IMR-90 (cell line): Measurements from ENCODE around the gene PM20D2. TPM values are rescaled to one million over a fixed set of nuclear protein-coding genes. Genes with fewer than 3 reads are reported as not detected.
A peak's percentile ranks its signal among the peaks of the same experiment; 100 is the strongest.

Experiments used
- ATAC-seq: fragments of 200-7000 bp; cut with Tn5 transposase; 2 replicates; pipeline ENCODE4 v1.9.1; 2020; ENCODE audit warnings: low read depth, mild to moderate bottlenecking, moderate library complexity
- BruUV-seq: library from RNA; stranded (reverse); fragments of 400-500 nt; replicated peaks from 2 replicates; lab custom pipeline; 2021; lab: Mats Ljungman, UMichigan
- CTCF ChIA-PET: fragments of 300-600 bp; formaldehyde crosslinking; extraction: SDS; loops from one replicate; lab custom pipeline; 2021; ENCODE audit warnings: antibody characterized with exemption; lab: Yijun Ruan, JAX
- POLR2A ChIA-PET: fragments of 300-600 bp; sonication (Branson Sonifier 250); formaldehyde crosslinking; loops from one replicate; lab custom pipeline; 2022; ENCODE audit warnings: antibody characterized with exemption; ENCODE audit not compliant: unreplicated experiment; lab: Charles Lee
- DNase-seq: peaks from one replicate; pipeline ENCODE4 v3.0.0; 2013
- H2AFZ ChIP-seq: replicated peaks from 2 replicates; pipeline ENCODE3; 2013; ENCODE audit warnings: low read length, mild to moderate bottlenecking; ENCODE audit not compliant: poor library complexity
- H2AK5ac ChIP-seq: 2 replicates; pipeline ENCODE4 v1.6.1; 2013; ENCODE audit warnings: low read depth, low read length, inconsistent platforms
- H2AK9ac ChIP-seq: replicated peaks from 2 replicates; pipeline ENCODE3; 2013; ENCODE audit warnings: mild to moderate bottlenecking, low read depth, low read length, moderate library complexity; ENCODE audit not compliant: poor library complexity
- H2BK120ac ChIP-seq: 2 replicates; pipeline ENCODE4 v1.6.1; 2013; ENCODE audit warnings: low read depth, low read length, inconsistent platforms
- H2BK15ac ChIP-seq: 3 replicates; pipeline ENCODE4 v1.6.1; 2013; ENCODE audit warnings: low read depth, low read length, inconsistent platforms
- H2BK20ac ChIP-seq: 2 replicates; pipeline ENCODE4 v1.6.1; 2013; ENCODE audit warnings: low read depth, mild to moderate bottlenecking, inconsistent platforms, low read length, moderate library complexity
- H2BK5ac ChIP-seq: 2 replicates; pipeline ENCODE4 v1.6.1; 2013; ENCODE audit warnings: mild to moderate bottlenecking, low read depth, low read length, inconsistent platforms; ENCODE audit not compliant: poor library complexity, severe bottlenecking
- H3K14ac ChIP-seq: replicated peaks from 2 replicates; pipeline ENCODE4 v1.6.1; 2013; ENCODE audit warnings: low read depth, low read length, inconsistent platforms
- H3K18ac ChIP-seq: 2 replicates; pipeline ENCODE4 v1.6.1; 2013; ENCODE audit warnings: low read depth, low read length, control low read depth
- H3K23ac ChIP-seq: 2 replicates; pipeline ENCODE4 v1.6.1; 2013; ENCODE audit warnings: low read depth, low read length, inconsistent platforms
- H3K27ac ChIP-seq: 2 replicates; pipeline ENCODE4 v1.5.1; 2013; ENCODE audit warnings: mild to moderate bottlenecking, control low read depth, low read length; ENCODE audit not compliant: insufficient read depth
- H3K27me3 ChIP-seq: 2 replicates; pipeline ENCODE4 v1.6.1; 2013; ENCODE audit warnings: low read length; ENCODE audit not compliant: control insufficient read depth, insufficient read depth
- H3K36me3 ChIP-seq: 2 replicates; pipeline ENCODE4 v1.6.1; 2013; ENCODE audit warnings: low read length, mixed read lengths; ENCODE audit not compliant: control insufficient read depth, insufficient read depth
- H3K4ac ChIP-seq: 2 replicates; pipeline ENCODE4 v1.6.1; 2013; ENCODE audit warnings: low read depth, low read length, inconsistent platforms
- H3K4me1 ChIP-seq: 2 replicates; pipeline ENCODE4 v1.6.1; 2013; ENCODE audit warnings: low read length, mixed read lengths; ENCODE audit not compliant: control insufficient read depth, insufficient read depth
- H3K4me2 ChIP-seq: 2 replicates; pipeline ENCODE4 v1.6.1; 2013; ENCODE audit warnings: low read depth, mild to moderate bottlenecking, control low read depth, low read length, moderate library complexity
- H3K4me3 ChIP-seq: 2 replicates; pipeline ENCODE4 v1.5.1; 2013; ENCODE audit warnings: low read depth, mild to moderate bottlenecking, control low read depth, low read length, moderate library complexity; ENCODE audit not compliant: insufficient read depth
- H3K56ac ChIP-seq: 2 replicates; pipeline ENCODE4 v1.6.1; 2013; ENCODE audit warnings: low read length, inconsistent platforms; ENCODE audit not compliant: insufficient read depth; ENCODE audit errors: extremely low read depth
- H3K79me1 ChIP-seq, 2 experiments: 2 replicates each; pipeline ENCODE4 v1.6.1; 2013; ENCODE audit warnings: low read length in 2 of 2, inconsistent platforms in 1 of 2, low read depth in 1 of 2
- H3K9ac ChIP-seq: 2 replicates; pipeline ENCODE4 v1.6.1; 2013; ENCODE audit warnings: low read depth, low read length, control low read depth
- H3K9me1 ChIP-seq: 2 replicates; pipeline ENCODE4 v1.6.1; 2013; ENCODE audit warnings: low read length, inconsistent platforms; ENCODE audit not compliant: insufficient read depth
- H3K9me3 ChIP-seq: 2 replicates; pipeline ENCODE4 v1.6.1; 2013; ENCODE audit warnings: low read length; ENCODE audit not compliant: control insufficient read depth, insufficient read depth
- H4K20me1 ChIP-seq: 2 replicates; pipeline ENCODE4 v1.6.1; 2013; ENCODE audit warnings: low read length, inconsistent platforms; ENCODE audit not compliant: insufficient read depth
- H4K5ac ChIP-seq: 2 replicates; pipeline ENCODE4 v1.6.1; 2013; ENCODE audit warnings: mild to moderate bottlenecking, low read depth, low read length, control low read depth
- H4K8ac ChIP-seq, 2 experiments: 2 replicates each; pipeline ENCODE4 v1.6.1; 2013; ENCODE audit warnings: low read depth in 2 of 2, low read length in 2 of 2, control low read depth in 1 of 2, inconsistent platforms in 1 of 2
- H4K91ac ChIP-seq: 2 replicates; pipeline ENCODE4 v1.6.1; 2013; ENCODE audit warnings: low read depth, low read length, inconsistent platforms; ENCODE audit not compliant: insufficient read depth
- BHLHE40 ChIP-seq: fragments of 150-350 bp; IDR thresholded peaks from 2 replicates; pipeline ENCODE4 v1.6.1; 2016; ENCODE audit warnings: mild to moderate bottlenecking, low read depth, low read length
- CEBPB ChIP-seq: IDR thresholded peaks from 2 replicates; pipeline ENCODE4 v1.6.1; 2012; ENCODE audit warnings: low read depth, low read length, improper control_type of control experiment
- CHD1 ChIP-seq: IDR thresholded peaks from 2 replicates; pipeline ENCODE4 v1.6.1; 2012; ENCODE audit warnings: low read depth, low read length, improper control_type of control experiment
- FOS ChIP-seq: fragments of 150-350 bp; IDR thresholded peaks from 2 replicates; pipeline ENCODE4 v1.6.1; 2016; ENCODE audit warnings: low read depth, low read length
- MAFK ChIP-seq: IDR thresholded peaks from 2 replicates; pipeline ENCODE4 v1.6.1; 2012; ENCODE audit warnings: low read depth, low read length, improper control_type of control experiment
- MAZ ChIP-seq: IDR thresholded peaks from 2 replicates; pipeline ENCODE4 v1.6.1; 2012; ENCODE audit warnings: low read depth, mild to moderate bottlenecking, low read length, improper control_type of control experiment, moderate library complexity, borderline replicate concordance
- MXI1 ChIP-seq: IDR thresholded peaks from 2 replicates; pipeline ENCODE4 v1.6.1; 2012; ENCODE audit warnings: low read depth, mild to moderate bottlenecking, low read length, moderate library complexity, borderline replicate concordance
- NFE2L2 ChIP-seq: fragments of 150-350 bp; IDR thresholded peaks from 2 replicates; pipeline ENCODE4 v1.6.1; 2016; ENCODE audit warnings: low read depth, mild to moderate bottlenecking, low read length
- POLR2A ChIP-seq: IDR thresholded peaks from 2 replicates; pipeline ENCODE4 v1.6.1; 2012; ENCODE audit warnings: mild to moderate bottlenecking, low read depth, low read length
- RAD21 ChIP-seq: IDR thresholded peaks from 2 replicates; pipeline ENCODE4 v1.6.1; 2012; ENCODE audit warnings: low read length, improper control_type of control experiment
- RCOR1 ChIP-seq: IDR thresholded peaks from 2 replicates; pipeline ENCODE4 v1.6.1; 2012; ENCODE audit warnings: mild to moderate bottlenecking, low read length, improper control_type of control experiment; ENCODE audit not compliant: insufficient replicate concordance
- RFX5 ChIP-seq: IDR thresholded peaks from 2 replicates; pipeline ENCODE4 v1.8.0; 2012; ENCODE audit warnings: low read depth, mild to moderate bottlenecking, low read length, moderate library complexity
- SMC3 ChIP-seq: fragments of 150-350 bp; IDR thresholded peaks from 2 replicates; pipeline ENCODE4 v1.6.1; 2016; ENCODE audit warnings: low read depth, mild to moderate bottlenecking, antibody characterized with exemption, low read length, moderate library complexity
- WGBS, 2 experiments: methylation state at CpG; one replicate each; pipeline versions ENCODE4 v1.1.5 to v1.1.7; 2013; ENCODE audit warnings: missing lambda C conversion rate in 2 of 2; ENCODE audit not compliant: insufficient read length in 1 of 2; ENCODE audit errors: extremely low coverage in 2 of 2; 5-methylcytosine and 5-hydroxymethylcytosine counted together
- dilution Hi-C: fragments of 300-500 bp; cut with HindIII; formaldehyde crosslinking; loops from one replicate; pipeline ENCODE4 v1.14.3; 2018; ENCODE audit warnings: low sequenced_read_pairs; ENCODE audit not compliant: unreplicated experiment
- in situ Hi-C: fragments of 300-500 bp; cut with MboI; formaldehyde crosslinking; loops from 3 replicates; pipeline ENCODE4 v1.14.3; 2019; ENCODE audit warnings: low sequenced_read_pairs, inconsistent platforms, mixed read lengths
- intact Hi-C: fragments of 100-400 bp; cut with micrococcal nuclease; formaldehyde crosslinking; loops from 2 replicates; pipeline ENCODE4 v1.10.0; 2022
- polyA plus RNA-seq, 3 experiments: library from polyadenylated mRNA; depleted of rRNA; stranded (reverse); fragments of >200 nt; gene quantifications; 2 replicates each; pipeline ENCODE4 v1.2.3, GENCODE V29; 2012; ENCODE audit warnings: low replicate concordance in 1 of 3
- total RNA-seq: library from RNA; depleted of rRNA; stranded (reverse); fragments of >200 nt; gene quantifications from 2 replicates; pipeline ENCODE4 v1.2.3, GENCODE V29; 2012
- TF ChIP-seq, protein P1 (sequence below): fragments of 150-350 bp; IDR thresholded peaks from 2 replicates; pipeline ENCODE4 v1.6.1; 2017; ENCODE audit warnings: mild to moderate bottlenecking, antibody characterized with exemption, low read length, low read depth
- TF ChIP-seq, protein P2 (sequence below): fragments of 150-350 bp; IDR thresholded peaks from 2 replicates; pipeline ENCODE4 v1.6.1; 2016; ENCODE audit warnings: low read depth, mild to moderate bottlenecking, low read length, moderate library complexity, borderline replicate concordance
- TF ChIP-seq, protein P3 (sequence below): conservative IDR thresholded peaks from 2 replicates; pipeline ENCODE4 v1.5.1; 2012; ENCODE audit warnings: mild to moderate bottlenecking, low read depth, low read length, improper control_type of control experiment

PM20D2 gene
- total and polyA plus RNA-seq, 2 of the 4 experiments (the other 2 are of a cell fraction), result 6.0 to 6.5 TPM

DNA sequence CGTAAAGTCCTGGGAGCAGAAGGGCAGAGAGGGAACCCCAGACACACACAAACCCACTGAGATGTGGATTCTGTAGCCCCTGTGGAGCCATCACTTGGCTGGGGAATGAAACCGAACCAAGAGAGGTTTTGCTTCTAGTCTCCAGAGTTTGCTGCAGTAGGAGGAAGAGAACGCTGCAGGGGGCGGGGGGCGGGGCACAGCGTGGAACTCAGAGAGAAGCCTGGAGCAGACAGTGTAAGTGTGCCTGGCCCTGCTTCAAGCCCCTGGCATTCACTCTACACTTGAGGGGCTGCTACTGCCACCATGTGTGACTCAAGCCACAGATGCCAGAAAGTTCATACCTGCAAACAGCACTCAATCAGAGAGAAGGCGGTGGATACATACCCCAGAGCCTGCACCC lies 52.4 kb downstream of the PM20D2 start:
- 90% methylated on average over 2 of the region's 7 CpGs; no CpG with 5 or more reads in 1 of the 2 experiments for WGBS, 2 experiments

More for the DNA sequence above, 52.4 kb downstream of the PM20D2 start:
- H3K14ac ChIP-seq, result no peak overlapping the region
- H2BK20ac ChIP-seq, result no peak overlapping the region
- ChIA-PET CTCF (no interaction called here), POLR2A (no interaction called here)
- no peak overlapping the region for H3K9ac ChIP-seq
- H3K4me3 ChIP-seq, result no peak overlapping the region
- dilution Hi-C loops, result no loop called here
- DNase-seq, result no peak
- H2AK9ac ChIP-seq, result no peak overlapping the region
- no TSS peak for BruUV-seq
- intact Hi-C loops, result no loop called here
- H3K4me1 ChIP-seq, result no peaks in the 10 kb centered on the region
- no peak overlapping the region for H3K18ac ChIP-seq
- H4K20me1 ChIP-seq, result no peaks in the 10 kb centered on the region
- no peaks in the 10 kb centered on the region for H3K9me1 ChIP-seq
- no peak overlapping the region for H3K23ac ChIP-seq
- no peak overlapping the region for H4K8ac ChIP-seq
- ATAC-seq, result no peak
- TF ChIP-seq MAFK (no peak), RCOR1 (no peak), BHLHE40 (no peak), SMC3 (no peak), CEBPB (no peak), POLR2A (no peak), RFX5 (no peak), CHD1 (no peak), FOS (no peak), MAZ (no peak), MXI1 (no peak), NFE2L2 (no peak), RAD21 (no peak)
- TF ChIP-seq, protein P1, sequence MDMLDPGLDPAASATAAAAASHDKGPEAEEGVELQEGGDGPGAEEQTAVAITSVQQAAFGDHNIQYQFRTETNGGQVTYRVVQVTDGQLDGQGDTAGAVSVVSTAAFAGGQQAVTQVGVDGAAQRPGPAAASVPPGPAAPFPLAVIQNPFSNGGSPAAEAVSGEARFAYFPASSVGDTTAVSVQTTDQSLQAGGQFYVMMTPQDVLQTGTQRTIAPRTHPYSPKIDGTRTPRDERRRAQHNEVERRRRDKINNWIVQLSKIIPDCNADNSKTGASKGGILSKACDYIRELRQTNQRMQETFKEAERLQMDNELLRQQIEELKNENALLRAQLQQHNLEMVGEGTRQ, result no peak
- TF ChIP-seq, protein P2, sequence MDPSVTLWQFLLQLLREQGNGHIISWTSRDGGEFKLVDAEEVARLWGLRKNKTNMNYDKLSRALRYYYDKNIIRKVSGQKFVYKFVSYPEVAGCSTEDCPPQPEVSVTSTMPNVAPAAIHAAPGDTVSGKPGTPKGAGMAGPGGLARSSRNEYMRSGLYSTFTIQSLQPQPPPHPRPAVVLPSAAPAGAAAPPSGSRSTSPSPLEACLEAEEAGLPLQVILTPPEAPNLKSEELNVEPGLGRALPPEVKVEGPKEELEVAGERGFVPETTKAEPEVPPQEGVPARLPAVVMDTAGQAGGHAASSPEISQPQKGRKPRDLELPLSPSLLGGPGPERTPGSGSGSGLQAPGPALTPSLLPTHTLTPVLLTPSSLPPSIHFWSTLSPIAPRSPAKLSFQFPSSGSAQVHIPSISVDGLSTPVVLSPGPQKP, result no peak
- TF ChIP-seq, protein P3, sequence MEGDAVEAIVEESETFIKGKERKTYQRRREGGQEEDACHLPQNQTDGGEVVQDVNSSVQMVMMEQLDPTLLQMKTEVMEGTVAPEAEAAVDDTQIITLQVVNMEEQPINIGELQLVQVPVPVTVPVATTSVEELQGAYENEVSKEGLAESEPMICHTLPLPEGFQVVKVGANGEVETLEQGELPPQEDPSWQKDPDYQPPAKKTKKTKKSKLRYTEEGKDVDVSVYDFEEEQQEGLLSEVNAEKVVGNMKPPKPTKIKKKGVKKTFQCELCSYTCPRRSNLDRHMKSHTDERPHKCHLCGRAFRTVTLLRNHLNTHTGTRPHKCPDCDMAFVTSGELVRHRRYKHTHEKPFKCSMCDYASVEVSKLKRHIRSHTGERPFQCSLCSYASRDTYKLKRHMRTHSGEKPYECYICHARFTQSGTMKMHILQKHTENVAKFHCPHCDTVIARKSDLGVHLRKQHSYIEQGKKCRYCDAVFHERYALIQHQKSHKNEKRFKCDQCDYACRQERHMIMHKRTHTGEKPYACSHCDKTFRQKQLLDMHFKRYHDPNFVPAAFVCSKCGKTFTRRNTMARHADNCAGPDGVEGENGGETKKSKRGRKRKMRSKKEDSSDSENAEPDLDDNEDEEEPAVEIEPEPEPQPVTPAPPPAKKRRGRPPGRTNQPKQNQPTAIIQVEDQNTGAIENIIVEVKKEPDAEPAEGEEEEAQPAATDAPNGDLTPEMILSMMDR, result no peak
- H2BK120ac ChIP-seq, result no peak overlapping the region
- H2AK5ac ChIP-seq, result no peak overlapping the region
- no peak overlapping the region for H3K4ac ChIP-seq
- H2BK15ac ChIP-seq, result no peak overlapping the region
- no peak overlapping the region for H3K4me2 ChIP-seq
- H4K5ac ChIP-seq, result no peak overlapping the region
- no peaks in the 10 kb centered on the region for H3K36me3 ChIP-seq
- no peaks in the 10 kb centered on the region for H3K79me1 ChIP-seq
- no peak overlapping the region for H3K56ac ChIP-seq
- peak overlapping the region; percentile 33 for H2AFZ ChIP-seq
- H2BK5ac ChIP-seq, result no peak overlapping the region
- no peak overlapping the region for H3K27ac ChIP-seq
- no peak overlapping the region for H4K91ac ChIP-seq
- in situ Hi-C loops, result no loop called here
- peaks cover 2% of the 10 kb centered on the region; the same call in 1 of the 2 replicates for H3K27me3 ChIP-seq
- peaks cover 3% of the 10 kb centered on the region; the same call in 1 of the 2 replicates for H3K9me3 ChIP-seq
